Mesenchymal stem cell (in vitro differentiated cells and primary cell): ENCODE measurements around the gene GPR55.
A peak's percentile ranks its signal among the peaks of the same experiment; 100 is the strongest.

ENCODE experiments used
- DNase-seq: peaks from one replicate; pipeline ENCODE4 v3.0.0-alpha.2; 2013
- H2AFZ ChIP-seq: one replicate; pipeline ENCODE4 v1.6.1; 2013; ENCODE audit warnings: low read depth, mild to moderate bottlenecking, control low read depth, inconsistent platforms, low read length, moderate library complexity
- H2AK5ac ChIP-seq: 2 replicates; pipeline ENCODE4 v1.6.1; 2013; ENCODE audit warnings: low read length, moderate library complexity, mild to moderate bottlenecking, inconsistent platforms; ENCODE audit not compliant: severe bottlenecking
- H2BK120ac ChIP-seq: one replicate; pipeline ENCODE4 v1.6.1; 2013; ENCODE audit warnings: low read depth, mild to moderate bottlenecking, inconsistent platforms, low read length, moderate library complexity
- H2BK12ac ChIP-seq, 2 experiments: one replicate each; pipeline ENCODE4 v1.6.1; 2013; ENCODE audit warnings: inconsistent platforms in 2 of 2, low read length in 2 of 2, mild to moderate bottlenecking in 2 of 2, moderate library complexity in 2 of 2, control low read depth in 1 of 2
- H2BK15ac ChIP-seq: one replicate; pipeline ENCODE4 v1.6.1; 2013; ENCODE audit warnings: mild to moderate bottlenecking, low read depth, inconsistent platforms; ENCODE audit not compliant: poor library complexity, severe bottlenecking
- H2BK5ac ChIP-seq: 2 replicates; pipeline ENCODE4 v1.6.1; 2013; ENCODE audit warnings: low read depth, mild to moderate bottlenecking, low read length, control low read depth, inconsistent platforms; ENCODE audit not compliant: poor library complexity, severe bottlenecking
- H3K14ac ChIP-seq, 2 experiments: one replicate each; pipeline ENCODE4 v1.6.1; 2013; ENCODE audit warnings: inconsistent platforms in 2 of 2, low read length in 2 of 2, control low read depth in 1 of 2, mild to moderate bottlenecking in 1 of 2, moderate library complexity in 1 of 2
- H3K18ac ChIP-seq, 2 experiments: one replicate each; pipeline ENCODE4 v1.6.1; 2013; ENCODE audit warnings: inconsistent platforms in 2 of 2, low read length in 2 of 2, control low read depth in 1 of 2, low read depth in 1 of 2, mild to moderate bottlenecking in 1 of 2
- H3K23ac ChIP-seq, 2 experiments: one replicate each; pipeline ENCODE4 v1.6.1; 2013; ENCODE audit warnings: inconsistent platforms in 2 of 2, low read length in 2 of 2, mild to moderate bottlenecking in 2 of 2, moderate library complexity in 2 of 2, control low read depth in 1 of 2
- H3K27ac ChIP-seq: 2 replicates; pipeline ENCODE4 v1.5.1; 2013; ENCODE audit warnings: mild to moderate bottlenecking, moderate library complexity, low read length, control low read depth, inconsistent platforms; ENCODE audit not compliant: poor library complexity, severe bottlenecking
- H3K27me3 ChIP-seq, 2 experiments: 2 replicates each; pipeline versions ENCODE4 v1.6.1 to v1.7.0; 2013; ENCODE audit warnings: low read length in 2 of 2, mild to moderate bottlenecking in 2 of 2, moderate library complexity in 2 of 2, control low read depth in 1 of 2, inconsistent platforms in 1 of 2; ENCODE audit not compliant: control insufficient read depth in 1 of 2, insufficient read depth in 1 of 2
- H3K36me3 ChIP-seq, 2 experiments: 2 replicates each; pipeline versions ENCODE4 v1.6.1 to v1.7.0; 2013; ENCODE audit warnings: low read length in 2 of 2, control low read depth in 1 of 2, inconsistent platforms in 1 of 2, low read depth in 1 of 2, mild to moderate bottlenecking in 1 of 2; ENCODE audit not compliant: insufficient read depth in 2 of 2, control insufficient read depth in 1 of 2
- H3K4ac ChIP-seq, 2 experiments: one replicate each; pipeline ENCODE4 v1.6.1; 2013; ENCODE audit warnings: inconsistent platforms in 2 of 2, low read length in 2 of 2, mild to moderate bottlenecking in 2 of 2, moderate library complexity in 2 of 2, control low read depth in 1 of 2, low read depth in 1 of 2
- H3K4me1 ChIP-seq: 2 replicates; pipeline ENCODE4 v1.6.1; 2013; ENCODE audit warnings: low read depth, low read length, control low read depth; ENCODE audit not compliant: control insufficient read depth, insufficient read depth
- H3K4me2 ChIP-seq: 2 replicates; pipeline ENCODE4 v1.6.1; 2013; ENCODE audit warnings: low read length, mild to moderate bottlenecking, inconsistent platforms; ENCODE audit not compliant: poor library complexity, severe bottlenecking
- H3K4me3 ChIP-seq, 2 experiments: 2 replicates each; pipeline versions ENCODE4 v1.5.1 to v1.7.0; 2013; ENCODE audit warnings: low read length in 2 of 2, mild to moderate bottlenecking in 2 of 2, control low read depth in 1 of 2, low read depth in 1 of 2; ENCODE audit not compliant: insufficient read depth in 1 of 2
- H3K79me1 ChIP-seq: replicated peaks from 2 replicates; pipeline ENCODE4 v1.6.1; 2013; ENCODE audit warnings: mild to moderate bottlenecking, control low read depth, low read length, inconsistent platforms; ENCODE audit not compliant: poor library complexity, severe bottlenecking
- H3K9ac ChIP-seq: 2 replicates; pipeline ENCODE4 v1.7.0; 2013; ENCODE audit warnings: mild to moderate bottlenecking, low read length, moderate library complexity
- H3K9me3 ChIP-seq: 2 replicates; pipeline ENCODE4 v1.7.0; 2013; ENCODE audit warnings: mild to moderate bottlenecking, low read length; ENCODE audit not compliant: control insufficient read depth
- H4K8ac ChIP-seq: one replicate; pipeline ENCODE4 v1.6.1; 2013; ENCODE audit warnings: inconsistent platforms, mild to moderate bottlenecking, low read length, moderate library complexity
- H4K91ac ChIP-seq: one replicate; pipeline ENCODE4 v1.6.1; 2013; ENCODE audit warnings: mild to moderate bottlenecking, low read length, inconsistent platforms
- WGBS: methylation state at CpG from one replicate; pipeline ENCODE4 v1.1.7; 2013; ENCODE audit warnings: mixed read lengths; 5-methylcytosine and 5-hydroxymethylcytosine counted together

GPR55 gene

GRCh38 chr2:230921806-230922595 lies 3.0 kb downstream of the GPR55 start:
- WGBS, result 66% methylated on average over 9 of the region's 11 CpGs

GRCh38 chr2:230920167-230920566 lies 4.9 kb downstream of the GPR55 start:
- Histone ChIP-seq H3K4ac (no peak overlapping the region), H3K23ac (no peak overlapping the region), H2BK15ac (no peak overlapping the region), H3K79me1 (no peaks in the 10 kb centered on the region), H4K91ac (no peak overlapping the region), H2BK120ac (no peak overlapping the region), H3K9me3 (no peaks in the 10 kb centered on the region), H3K36me3 (no peaks in the 10 kb centered on the region), H2BK5ac (no peak overlapping the region), H3K4me1 (peaks cover under 1% of the 10 kb centered on the region), H3K4me3 (no peak overlapping the region), H4K8ac (no peak overlapping the region), H2AFZ (no peak overlapping the region), H2AK5ac (no peak overlapping the region), H3K14ac (no peak overlapping the region), H3K9ac (no peak overlapping the region), H3K27ac (no peak overlapping the region), H3K18ac (no peak overlapping the region), H3K4me2 (no peak overlapping the region), H3K27me3 (peaks cover 31 to 57% of the 10 kb centered on the region in 2 experiments), H2BK12ac (no peak overlapping the region)
- DNase-seq, result no peak
- 81% methylated on average over 2 of the region's 2 CpGs for WGBS

More at GRCh38 chr2:230921806-230922595, 3.0 kb downstream of the GPR55 start:
- Histone ChIP-seq H3K27me3 (peaks cover 31 to 51% of the 10 kb centered on the region in 2 experiments), H3K14ac (peak overlapping the region in 1 of 2 experiments; percentile 18), H3K9ac (no peak overlapping the region), H2BK5ac (no peak overlapping the region), H3K79me1 (no peaks in the 10 kb centered on the region), H3K4ac (no peak overlapping the region), H2BK15ac (no peak overlapping the region), H3K4me2 (no peak overlapping the region), H4K91ac (no peak overlapping the region), H4K8ac (no peak overlapping the region), H3K18ac (no peak overlapping the region), H2AK5ac (no peak overlapping the region), H3K27ac (no peak overlapping the region), H2BK120ac (no peak overlapping the region), H2AFZ (no peak overlapping the region), H3K4me3 (no peak overlapping the region), H3K23ac (no peak overlapping the region), H2BK12ac (no peak overlapping the region), H3K4me1 (no peaks in the 10 kb centered on the region), H3K36me3 (no peaks in the 10 kb centered on the region), H3K9me3 (no peaks in the 10 kb centered on the region)
- DNase-seq, result no peak

GRCh38 chr2:230919681-230920080 lies 5.4 kb downstream of the GPR55 start:
- Histone ChIP-seq H3K14ac (no peak overlapping the region), H2BK15ac (no peak overlapping the region), H3K4me1 (peaks cover 2% of the 10 kb centered on the region), H3K9me3 (no peaks in the 10 kb centered on the region), H2AFZ (no peak overlapping the region), H3K4ac (no peak overlapping the region), H2BK120ac (no peak overlapping the region), H2BK12ac (no peak overlapping the region), H3K4me2 (no peak overlapping the region), H3K23ac (no peak overlapping the region), H3K4me3 (no peak overlapping the region), H3K79me1 (no peaks in the 10 kb centered on the region), H3K27ac (no peak overlapping the region), H3K27me3 (peaks cover 31 to 62% of the 10 kb centered on the region in 2 experiments), H3K18ac (no peak overlapping the region), H2AK5ac (no peak overlapping the region), H4K8ac (no peak overlapping the region), H4K91ac (no peak overlapping the region), H2BK5ac (no peak overlapping the region), H3K36me3 (no peaks in the 10 kb centered on the region), H3K9ac (no peak overlapping the region)
- DNase-seq, result no peak
- WGBS, result no CpG with 5 or more reads among the region's 2 CpGs

- H3K4me1 ChIP-seq, result peaks cover 2% of the 10 kb centered on the region
- DNase-seq, result no peak
- H3K4me3 ChIP-seq, result no peak overlapping the region
- no peak overlapping the region for H2BK120ac ChIP-seq
- H2BK15ac ChIP-seq, result no peak overlapping the region
- no peaks in the 10 kb centered on the region for H3K36me3 ChIP-seq
- H3K79me1 ChIP-seq, result no peaks in the 10 kb centered on the region
- no peak overlapping the region for H2AFZ ChIP-seq
- H3K27ac ChIP-seq, result no peak overlapping the region
- no peak overlapping the region for H3K14ac ChIP-seq
- no peaks in the 10 kb centered on the region for H3K9me3 ChIP-seq
- no peak overlapping the region for H2AK5ac ChIP-seq
- no peak overlapping the region for H3K9ac ChIP-seq
- H2BK12ac ChIP-seq, result no peak overlapping the region
- no peak overlapping the region for H3K4ac ChIP-seq
- H3K23ac ChIP-seq, result no peak overlapping the region
- H3K4me2 ChIP-seq, result no peak overlapping the region
- no peak overlapping the region for H3K18ac ChIP-seq
- WGBS, result 100% methylated on average over 1 of the region's 2 CpGs
- no peak overlapping the region for H2BK5ac ChIP-seq
- no peak overlapping the region for H4K91ac ChIP-seq
- no peak overlapping the region for H4K8ac ChIP-seq
- H3K27me3 ChIP-seq, result peaks cover 28 to 59% of the 10 kb centered on the region in 2 experiments
Observed at GRCh38 chr2:230919240-230919639, 5.8 kb downstream of the GPR55 start.
